Uterus (tissue), 4 donors: ENCODE measurements around the gene LBH. TPM values are rescaled to one million over a fixed set of nuclear protein-coding genes. Genes with fewer than 3 reads are reported as not detected.

Source experiments
- DNase-seq, 2 donors: peaks; one replicate each; pipeline ENCODE4 v3.0.0-alpha.2; 2019 to 2020
- H3K27ac ChIP-seq, 2 donors: fragments of 200-600 bp; sonication (generic); 1 replicate in 1 of 2; 2 replicates in 1 of 2; pipeline ENCODE4 v1.5.1; 2016 to 2018
- H3K27me3 ChIP-seq, 2 donors: fragments of 200-600 bp; sonication (generic); one replicate each; pipeline ENCODE4 v1.5.1; 2018 to 2019; ENCODE audit warnings: control low read depth in 1 of 2
- H3K36me3 ChIP-seq, 2 donors: fragments of 200-600 bp; sonication (generic); one replicate each; pipeline ENCODE4 v1.5.1; 2019; ENCODE audit warnings: control low read depth in 1 of 2
- H3K4me1 ChIP-seq, 2 donors: fragments of 200-600 bp; sonication (generic); one replicate each; pipeline ENCODE4 v1.5.1; 2018 to 2019; ENCODE audit warnings: control low read depth in 1 of 2
- H3K4me3 ChIP-seq, 2 donors: fragments of 200-600 bp; sonication (generic); 1 replicate in 1 of 2; 2 replicates in 1 of 2; pipeline ENCODE4 v1.5.1; 2018 to 2019; ENCODE audit warnings: mild to moderate bottlenecking in 1 of 2
- H3K9me3 ChIP-seq, 2 donors: fragments of 200-600 bp; sonication (generic); one replicate each; pipeline ENCODE4 v1.5.1; 2019; ENCODE audit warnings: control low read depth in 1 of 2
- POLR2A ChIP-seq, 2 donors: fragments of 450-650 bp; IDR thresholded peaks; one replicate each; pipeline ENCODE4 v1.6.1; 2016; ENCODE audit warnings: antibody characterized with exemption in 2 of 2, mild to moderate bottlenecking in 1 of 2, moderate library complexity in 1 of 2
- intact Hi-C: fragments of 100-400 bp; cut with DNase I; formaldehyde crosslinking; loops from one replicate; pipeline ENCODE4 v1.15.1; 2023; ENCODE audit warnings: low total_unique reads
- total RNA-seq, 4 donors: library from RNA; depleted of rRNA in 3 of 4; stranded (reverse); fragments of >200 nt in 3 of 4; gene quantifications; one replicate each; pipeline versions ENCODE4 v1.1.0 to v1.2.4, GENCODE V29; 2014 to 2023
- TF ChIP-seq, protein P1 (sequence below), 4 experiments: fragments of 200-600 bp in 2 of 4; fragments of 450-650 bp in 2 of 4; sonication (generic) in 2 of 4; IDR thresholded peaks; one replicate each; pipeline ENCODE4 v1.5.1; 2016 to 2019; ENCODE audit warnings: antibody characterized with exemption in 4 of 4, mild to moderate bottlenecking in 2 of 4, moderate library complexity in 1 of 4
- donor health status: DM: yes; HTN: yes; CAD: no.

The LBH gene
- total RNA-seq, 4 donors from 2014 or later = 30.7 to 94.3 (median 64.5) TPM

DNA sequence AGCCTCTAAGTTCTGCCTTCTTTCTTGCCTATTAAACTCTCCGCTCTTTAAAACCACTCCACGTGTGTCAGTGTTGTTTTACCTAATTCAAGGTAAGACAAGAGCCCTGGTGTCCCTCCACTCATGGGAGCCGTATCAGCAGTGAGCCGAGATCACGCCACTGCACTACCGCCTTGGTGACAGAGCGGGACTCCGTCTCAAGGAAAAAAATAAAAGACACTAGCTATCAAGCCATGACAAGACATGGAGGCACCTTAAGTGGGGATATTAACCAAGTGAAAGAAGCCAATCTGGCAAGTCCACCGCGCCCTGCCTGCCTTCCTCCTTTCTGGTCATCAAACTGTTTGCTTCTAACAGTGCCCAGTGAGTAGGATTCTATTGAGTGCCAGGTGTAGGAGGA, 40.2 kb upstream of the LBH start:
- no peak for DNase-seq
- Histone ChIP-seq H3K27ac (no peak overlapping the region), H3K9me3 (no peaks in the 10 kb centered on the region), H3K4me1 (no peaks in the 10 kb centered on the region), H3K36me3 (no peaks in the 10 kb centered on the region), H3K27me3 (no peaks in the 10 kb centered on the region), H3K4me3 (no peak overlapping the region)
- intact Hi-C loops = no loop called here
- TF ChIP-seq, protein P1, sequence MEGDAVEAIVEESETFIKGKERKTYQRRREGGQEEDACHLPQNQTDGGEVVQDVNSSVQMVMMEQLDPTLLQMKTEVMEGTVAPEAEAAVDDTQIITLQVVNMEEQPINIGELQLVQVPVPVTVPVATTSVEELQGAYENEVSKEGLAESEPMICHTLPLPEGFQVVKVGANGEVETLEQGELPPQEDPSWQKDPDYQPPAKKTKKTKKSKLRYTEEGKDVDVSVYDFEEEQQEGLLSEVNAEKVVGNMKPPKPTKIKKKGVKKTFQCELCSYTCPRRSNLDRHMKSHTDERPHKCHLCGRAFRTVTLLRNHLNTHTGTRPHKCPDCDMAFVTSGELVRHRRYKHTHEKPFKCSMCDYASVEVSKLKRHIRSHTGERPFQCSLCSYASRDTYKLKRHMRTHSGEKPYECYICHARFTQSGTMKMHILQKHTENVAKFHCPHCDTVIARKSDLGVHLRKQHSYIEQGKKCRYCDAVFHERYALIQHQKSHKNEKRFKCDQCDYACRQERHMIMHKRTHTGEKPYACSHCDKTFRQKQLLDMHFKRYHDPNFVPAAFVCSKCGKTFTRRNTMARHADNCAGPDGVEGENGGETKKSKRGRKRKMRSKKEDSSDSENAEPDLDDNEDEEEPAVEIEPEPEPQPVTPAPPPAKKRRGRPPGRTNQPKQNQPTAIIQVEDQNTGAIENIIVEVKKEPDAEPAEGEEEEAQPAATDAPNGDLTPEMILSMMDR (IDR thresholded peaks at IDR 0.05) = no peak
- no peak for TF ChIP-seq POLR2A (IDR thresholded peaks at IDR 0.05)

DNA sequence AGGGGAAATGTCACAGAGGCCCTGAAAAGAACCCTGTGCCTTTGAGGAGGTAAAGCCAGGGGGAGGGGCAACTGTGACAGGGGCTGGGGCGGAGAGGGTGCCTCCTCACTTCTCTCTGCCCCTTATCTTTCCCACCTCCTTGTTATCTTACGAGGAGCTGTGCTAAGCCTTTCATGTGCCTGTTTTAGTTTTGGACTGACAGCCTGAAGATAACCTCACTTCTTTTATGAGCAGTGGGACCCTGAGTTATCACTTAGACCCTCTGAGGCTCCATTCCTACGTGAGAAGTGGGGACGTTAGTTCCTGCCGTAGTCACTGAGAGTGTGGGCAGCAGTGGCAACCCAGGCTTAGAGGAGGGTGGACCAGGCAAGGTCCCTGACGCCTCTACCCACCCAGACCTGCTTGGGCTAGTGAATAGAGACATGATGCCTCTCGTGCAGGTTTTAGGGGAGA, 39.5 kb upstream of the LBH start:
- no peaks in the 10 kb centered on the region for H3K27me3 ChIP-seq
- H3K4me1 ChIP-seq = no peaks in the 10 kb centered on the region
- H3K27ac ChIP-seq = no peak overlapping the region
- H3K4me3 ChIP-seq = no peak overlapping the region
- TF ChIP-seq, protein P1 (IDR thresholded peaks at IDR 0.05) = no peak
- no peak for TF ChIP-seq POLR2A (IDR thresholded peaks at IDR 0.05)
- no peaks in the 10 kb centered on the region for H3K36me3 ChIP-seq
- H3K9me3 ChIP-seq = no peaks in the 10 kb centered on the region
- intact Hi-C loops = no loop called here
- no peak for DNase-seq

DNA sequence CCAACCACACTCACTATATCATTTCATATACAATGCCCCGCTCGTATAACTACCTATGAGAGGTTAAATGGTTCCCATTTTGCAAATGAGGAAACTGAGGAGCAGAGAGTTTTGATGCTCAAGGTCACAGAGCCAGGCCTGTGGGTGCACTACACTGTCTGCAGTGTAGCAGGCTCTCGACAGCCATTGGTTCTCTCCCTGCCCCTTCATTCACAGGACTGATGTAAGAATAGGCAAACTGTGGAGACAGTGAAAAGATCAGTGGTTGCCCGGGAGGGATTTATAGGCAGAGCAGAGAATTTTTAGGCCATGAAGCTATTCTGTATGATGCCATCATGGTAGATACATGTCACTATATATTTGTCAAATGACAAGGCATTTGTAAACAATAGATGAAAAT, 39.0 kb upstream of the LBH start:
- H3K36me3 ChIP-seq = no peaks in the 10 kb centered on the region
- H3K4me3 ChIP-seq = no peak overlapping the region
- H3K27ac ChIP-seq = no peak overlapping the region
- intact Hi-C loops = no loop called here
- TF ChIP-seq, protein P1 (IDR thresholded peaks at IDR 0.05) = no peak
- TF ChIP-seq POLR2A (IDR thresholded peaks at IDR 0.05) = no peak
- H3K9me3 ChIP-seq = no peaks in the 10 kb centered on the region
- no peaks in the 10 kb centered on the region for H3K27me3 ChIP-seq
- H3K4me1 ChIP-seq = no peaks in the 10 kb centered on the region
- no peak for DNase-seq

DNA sequence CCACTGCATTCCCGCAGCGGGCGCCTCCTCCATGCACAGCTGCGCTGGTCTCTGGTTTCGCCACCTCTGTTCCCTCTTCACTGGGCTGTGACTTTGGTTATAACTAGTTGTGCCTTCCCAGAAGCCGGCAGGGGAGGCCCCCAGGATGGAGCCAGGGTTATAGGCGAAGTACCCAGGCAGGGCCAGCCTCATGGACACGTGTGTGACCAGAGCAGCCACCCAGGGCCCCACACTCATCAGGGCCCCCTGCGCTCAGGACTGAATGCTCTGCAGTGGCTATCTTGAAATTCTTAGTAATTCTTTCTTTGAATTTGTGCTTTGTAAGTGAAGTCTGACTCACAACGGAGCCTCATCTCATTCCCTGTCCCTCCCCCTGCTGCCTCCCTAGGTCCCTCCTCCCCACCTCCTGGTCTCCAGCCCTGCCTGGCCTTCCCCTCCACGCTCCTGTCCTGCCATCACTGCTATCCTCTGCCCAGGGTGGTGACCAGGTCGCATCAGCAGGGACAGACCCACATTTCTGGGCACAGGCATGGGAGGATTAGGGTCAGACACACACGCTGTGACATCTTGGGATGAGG, 38.1 kb upstream of the LBH start:
- no peaks in the 10 kb centered on the region for H3K9me3 ChIP-seq
- DNase-seq = no peak

DNA sequence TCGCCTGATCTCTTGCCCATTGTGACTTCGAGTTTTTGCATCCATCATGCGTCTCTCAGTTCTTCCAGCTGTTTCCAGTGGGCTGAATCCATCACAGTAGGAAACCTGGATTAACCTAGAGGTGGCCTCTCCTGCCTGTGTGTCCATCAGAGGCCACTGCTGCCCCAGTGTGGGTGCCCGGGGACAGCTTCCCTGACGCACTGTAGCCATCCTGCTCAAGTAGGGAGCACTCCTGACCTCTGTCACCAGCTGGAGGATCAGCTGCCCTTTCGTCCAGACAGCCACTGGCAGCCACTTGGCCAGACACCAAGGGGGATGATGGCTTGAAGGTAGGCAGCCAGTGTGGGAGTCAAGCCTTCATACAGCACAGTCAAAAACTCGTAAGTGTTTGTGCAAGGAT, 36.9 kb upstream of the LBH start:
- intact Hi-C loops = no loop called here
- DNase-seq = no peak

More for the DNA sequence above, 38.1 kb upstream of the LBH start:
- Histone ChIP-seq H3K4me3 (no peak overlapping the region), H3K27me3 (no peaks in the 10 kb centered on the region), H3K36me3 (no peaks in the 10 kb centered on the region), H3K27ac (no peak overlapping the region), H3K4me1 (no peaks in the 10 kb centered on the region)
- TF ChIP-seq, protein P1 (IDR thresholded peaks at IDR 0.05) = no peak
- no peak for TF ChIP-seq POLR2A (IDR thresholded peaks at IDR 0.05)
- intact Hi-C loops = no loop called here

More for the DNA sequence above, 36.9 kb upstream of the LBH start:
- Histone ChIP-seq H3K27me3 (no peaks in the 10 kb centered on the region), H3K4me1 (no peaks in the 10 kb centered on the region), H3K4me3 (no peak overlapping the region), H3K27ac (no peak overlapping the region), H3K9me3 (no peaks in the 10 kb centered on the region), H3K36me3 (no peaks in the 10 kb centered on the region)
- no peak for TF ChIP-seq POLR2A (IDR thresholded peaks at IDR 0.05)
- TF ChIP-seq, protein P1 (IDR thresholded peaks at IDR 0.05) = no peak
